GM11168 (cell line): Measurements from ENCODE around the gene TMPRSS13.
"Not testable (repeated sequence)": the region's sequence is repeated elsewhere in the genome, so short reads cannot be mapped to it uniquely, and the experiment has no call there.

ENCODE experiments used
- in situ Hi-C: fragments of 300-500 bp; cut with MboI; formaldehyde crosslinking; loops from one replicate; pipeline ENCODE4 v1.12.0; 2022; ENCODE audit warnings: low sequenced_read_pairs; ENCODE audit not compliant: unreplicated experiment

TMPRSS13 gene

DNA sequence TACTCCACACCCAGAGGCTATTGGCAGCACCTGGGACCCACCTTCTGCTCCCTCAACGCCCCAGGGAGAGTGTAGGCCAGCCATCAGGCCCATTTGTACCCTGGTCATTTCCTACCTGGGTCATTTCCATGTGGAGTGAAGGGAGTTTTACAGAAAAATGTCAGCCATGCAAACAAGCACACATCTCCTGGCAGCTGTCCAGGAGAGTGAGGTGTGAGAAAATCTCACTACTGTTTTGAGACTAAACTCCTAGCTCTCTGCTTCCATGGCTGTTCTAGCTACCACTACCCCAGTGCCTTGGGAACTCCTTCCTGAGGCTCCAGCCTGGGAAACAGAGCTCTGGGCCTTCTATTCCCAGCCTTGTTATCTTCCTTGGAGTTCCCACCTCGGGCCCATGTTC is 2.8 kb upstream of the TMPRSS13 start:
- in situ Hi-C loops, result no loop called here

DNA sequence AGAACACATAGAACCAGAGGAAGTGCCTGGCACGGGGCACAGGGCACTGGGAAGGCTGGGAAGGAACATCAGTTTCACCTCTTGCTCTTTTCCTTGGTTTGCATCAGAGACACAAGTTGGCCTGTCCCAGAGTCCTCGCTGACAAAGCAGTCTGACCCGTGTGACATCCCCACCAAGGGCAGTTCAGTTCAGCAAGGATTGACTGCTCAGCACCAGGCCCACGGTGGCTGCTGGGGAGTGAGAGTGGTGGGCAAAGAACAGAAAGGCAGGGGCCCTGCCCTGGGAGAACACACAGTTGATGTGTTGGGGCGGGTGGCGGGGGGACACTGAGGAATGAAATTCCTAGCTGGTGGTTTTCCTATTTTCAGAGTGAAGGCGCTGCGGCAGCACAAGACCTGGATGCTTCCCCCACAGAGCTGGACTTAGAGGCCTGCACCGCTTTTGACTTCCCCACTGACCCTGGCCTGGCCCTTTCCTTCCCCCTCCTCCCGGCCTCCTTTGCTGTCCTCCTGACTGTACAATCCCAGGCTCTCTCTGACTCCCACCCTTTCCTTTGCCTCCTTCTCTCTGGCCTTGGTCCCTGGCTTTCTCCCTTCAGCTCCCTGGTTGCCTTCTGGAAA is 2.2 kb upstream of the TMPRSS13 start:
- in situ Hi-C loops, result no loop called here

DNA sequence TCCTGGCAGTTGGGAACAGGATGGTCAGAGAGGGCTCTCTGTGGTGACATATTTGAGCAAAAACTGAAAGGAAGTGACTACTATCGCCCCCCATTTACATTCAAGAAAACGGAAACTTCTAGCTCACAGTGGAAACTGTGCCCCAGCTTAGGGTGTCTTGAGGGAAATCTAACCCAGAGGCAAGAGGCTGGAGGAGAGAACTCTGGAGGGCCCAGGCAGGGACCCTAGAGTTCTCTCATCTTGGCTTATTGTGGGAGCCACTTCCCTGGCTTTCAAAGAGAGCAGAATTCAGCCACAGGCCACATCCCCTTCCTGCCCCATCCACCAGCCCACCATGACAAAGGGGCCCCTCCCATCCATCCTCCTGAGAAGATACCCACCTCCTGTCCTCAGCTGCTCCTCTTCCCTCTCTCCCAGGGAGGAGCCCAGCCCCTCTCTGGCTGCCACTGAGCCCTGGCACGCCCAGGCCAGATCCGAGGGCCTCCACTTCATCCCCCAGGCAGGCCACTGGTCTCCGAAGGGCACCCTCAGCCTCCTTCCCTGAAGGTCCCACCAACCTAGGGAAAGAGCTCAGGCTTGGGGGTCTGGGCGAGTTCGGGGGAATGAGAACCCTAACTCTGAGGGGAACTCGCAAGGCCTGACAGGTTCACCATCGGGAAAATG is 1.6 kb upstream of the TMPRSS13 start:
- in situ Hi-C loops, result no loop called here

DNA sequence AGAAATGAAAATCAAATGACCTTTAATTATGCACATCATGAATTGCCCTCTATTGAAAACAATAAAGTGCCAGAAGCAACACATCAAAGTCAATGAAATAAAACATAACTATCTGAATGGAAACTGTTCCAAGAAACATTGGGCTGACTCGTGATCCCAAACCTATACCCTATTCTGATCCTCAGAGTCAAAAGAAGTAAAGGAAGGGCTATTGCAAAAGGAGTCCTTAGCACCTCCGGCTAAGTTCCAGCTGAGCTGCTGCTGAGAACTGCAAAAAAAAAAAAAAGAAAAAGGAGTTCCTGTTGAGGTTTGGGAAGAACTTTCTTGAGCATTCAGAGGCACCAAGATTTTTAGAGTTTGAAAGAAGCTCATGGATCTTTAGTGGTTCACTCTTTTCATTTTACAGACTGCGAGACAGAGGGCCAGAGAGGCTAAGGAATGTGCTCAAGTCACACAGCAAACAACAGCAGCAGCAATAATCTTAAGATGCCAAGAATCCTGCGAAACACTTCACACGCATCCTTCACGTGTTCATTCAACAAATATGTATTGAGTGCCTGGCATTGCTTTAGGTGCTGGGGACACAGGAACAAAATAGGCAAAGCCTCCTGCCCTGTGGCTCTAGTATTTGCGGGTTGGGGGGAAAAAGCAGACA is 841 bp upstream of the TMPRSS13 start:
- in situ Hi-C loops, result no loop called here

DNA sequence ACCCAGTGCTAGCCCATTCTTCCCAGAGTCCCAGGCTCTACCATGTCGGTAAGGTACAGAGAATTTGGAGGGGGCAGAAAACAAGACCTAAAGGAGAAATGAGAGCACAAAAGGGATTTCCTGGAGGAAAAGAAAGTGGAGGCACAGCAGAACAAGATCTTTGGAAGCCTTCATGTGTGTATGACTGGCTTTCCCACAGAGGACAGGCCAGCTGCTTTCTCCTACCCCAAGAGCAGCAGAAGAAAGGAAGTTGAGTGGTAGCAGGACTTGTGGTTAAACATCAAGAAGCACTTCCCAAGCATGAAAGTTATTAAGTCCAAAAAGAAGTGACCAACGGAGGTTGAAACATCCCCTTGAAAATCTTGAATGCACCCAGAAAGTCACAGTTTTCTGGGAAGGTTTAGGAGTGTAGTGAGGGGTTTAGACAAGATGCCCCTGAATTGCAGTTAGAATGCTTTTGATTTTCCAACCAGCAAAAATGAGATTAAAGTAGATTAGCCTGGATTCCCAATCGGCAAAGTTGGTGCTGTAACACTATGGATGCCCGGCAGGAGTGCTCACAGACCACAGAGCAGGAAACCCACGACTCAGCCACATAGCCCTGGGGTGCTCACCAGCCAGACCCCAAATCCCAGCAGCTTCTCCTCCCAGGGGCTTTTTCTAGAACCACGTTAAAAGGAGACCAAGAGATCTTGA is 608 bp downstream of the TMPRSS13 start:
- in situ Hi-C loops, result no loop called here

DNA sequence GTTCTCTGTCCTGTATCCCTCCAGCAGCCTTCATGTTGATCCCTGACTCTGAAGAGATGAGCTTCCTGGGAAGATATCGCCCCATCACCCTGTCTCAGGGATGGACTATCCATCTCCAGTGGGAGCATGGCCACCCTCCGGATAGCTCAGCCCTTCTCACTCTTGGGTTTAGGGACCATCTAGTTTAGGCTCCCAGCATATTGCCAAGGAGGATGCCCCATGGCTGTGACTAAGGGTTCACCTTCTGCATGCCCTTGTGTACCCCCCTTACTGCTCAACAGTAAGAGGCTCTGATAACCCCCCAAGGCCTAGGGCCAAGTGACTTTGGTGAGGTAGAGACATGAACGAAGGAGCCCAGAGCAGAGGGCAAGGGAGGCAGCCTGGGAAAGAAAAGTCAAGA is 1.3 kb downstream of the TMPRSS13 start:
- in situ Hi-C loops, result no loop called here

DNA sequence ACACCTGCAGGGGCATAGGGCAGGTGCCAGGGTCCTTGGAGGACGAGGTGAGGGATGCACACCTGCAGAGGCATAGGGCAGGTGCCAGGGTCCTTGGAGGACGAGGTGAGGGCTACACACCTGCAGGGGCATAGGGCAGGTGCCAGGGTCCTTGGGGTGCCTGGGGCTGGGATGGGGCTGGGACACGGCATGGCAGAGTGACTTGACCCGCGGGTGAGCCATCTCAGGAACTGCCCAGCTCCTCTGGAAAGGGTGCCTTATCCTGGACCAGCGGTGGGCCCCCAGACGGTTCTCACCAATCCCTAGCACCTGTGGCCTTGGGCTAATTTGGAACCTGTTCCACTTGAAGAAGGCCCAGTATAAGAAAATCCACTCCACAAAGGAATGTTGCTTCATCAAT is 3.0 kb downstream of the TMPRSS13 start:
- in situ Hi-C loops, result not testable (repeated sequence)

DNA sequence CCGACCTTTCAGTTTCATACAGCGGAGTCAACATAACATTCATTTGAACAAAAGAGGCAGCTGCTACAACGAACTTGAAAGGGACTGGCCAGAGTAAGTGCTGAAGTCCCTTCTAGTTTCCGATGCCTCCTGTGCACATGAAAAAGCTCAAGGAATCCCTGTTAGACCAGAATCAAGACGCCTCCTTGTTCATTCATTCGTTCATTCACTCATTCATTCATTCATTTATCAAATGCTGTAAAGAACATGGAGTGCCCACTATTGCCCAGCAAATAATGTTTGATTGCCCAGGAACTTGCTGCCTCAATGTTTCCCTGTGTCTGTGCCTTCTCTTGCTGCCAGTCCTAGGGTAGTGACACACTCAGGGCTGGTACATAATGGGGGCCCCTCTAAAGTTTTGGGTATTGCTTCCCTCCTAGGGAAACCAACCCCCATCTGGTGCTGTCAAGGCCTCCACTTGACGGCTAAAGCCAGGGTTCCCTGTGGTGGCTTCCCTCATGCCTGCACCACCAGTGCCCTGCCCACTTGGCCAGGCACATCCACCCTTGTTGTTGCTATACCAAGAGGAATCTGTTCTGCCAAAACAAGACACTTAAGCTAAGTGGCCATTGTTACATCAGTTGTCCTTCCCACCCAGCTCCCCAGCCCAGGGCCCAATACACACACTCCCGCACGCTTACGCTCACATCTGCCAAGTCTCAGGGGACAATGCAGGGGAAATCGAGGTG is 3.8 kb downstream of the TMPRSS13 start:
- in situ Hi-C loops, result no loop called here

DNA sequence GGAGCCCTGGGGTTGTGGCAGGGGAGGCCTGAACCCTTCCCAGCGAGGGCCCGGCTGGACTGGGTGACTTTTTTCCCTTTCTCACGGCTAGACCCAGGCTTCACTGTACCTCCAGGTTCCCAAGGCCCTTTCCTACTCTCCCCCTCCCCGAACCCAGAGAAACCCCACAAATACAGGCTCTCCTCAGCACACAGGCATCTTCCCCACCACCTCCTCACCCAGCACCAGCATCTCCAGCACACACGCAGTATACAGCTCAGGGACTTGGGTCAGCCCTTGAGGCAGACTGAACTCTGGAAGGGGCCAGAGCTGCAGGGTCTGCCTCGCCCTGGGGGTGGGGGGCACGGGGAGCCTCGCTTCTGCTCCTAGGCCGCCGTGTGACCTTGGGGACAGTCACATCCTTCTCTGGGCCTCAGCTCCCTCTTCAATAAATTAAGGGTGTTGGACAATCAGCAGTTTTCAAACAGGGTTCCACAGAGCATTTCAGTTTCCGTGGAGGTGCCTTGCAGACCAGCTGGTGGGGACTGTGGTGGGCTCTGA is 4.5 kb downstream of the TMPRSS13 start:
- in situ Hi-C loops, result no loop called here

DNA sequence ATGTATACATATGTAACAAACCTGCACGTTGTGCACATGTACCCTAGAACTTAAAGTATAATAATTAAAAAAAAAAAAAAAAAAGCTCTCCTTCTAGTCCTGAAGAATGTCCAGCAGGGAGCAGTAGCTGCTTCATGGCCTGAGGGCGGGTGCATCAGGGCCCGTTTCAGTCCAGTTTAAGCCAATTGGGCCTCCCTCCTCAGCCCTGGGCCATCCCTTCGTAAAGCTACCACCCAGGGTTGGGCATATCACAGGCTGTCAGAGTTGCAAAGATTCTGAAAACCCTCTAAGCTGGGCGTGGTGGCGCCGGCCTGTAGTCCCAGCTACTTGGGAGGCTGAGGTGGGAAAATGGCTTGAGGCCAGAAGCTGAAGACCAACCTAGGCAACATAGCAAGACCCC is 5.4 kb downstream of the TMPRSS13 start:
- in situ Hi-C loops, result no loop called here

DNA sequence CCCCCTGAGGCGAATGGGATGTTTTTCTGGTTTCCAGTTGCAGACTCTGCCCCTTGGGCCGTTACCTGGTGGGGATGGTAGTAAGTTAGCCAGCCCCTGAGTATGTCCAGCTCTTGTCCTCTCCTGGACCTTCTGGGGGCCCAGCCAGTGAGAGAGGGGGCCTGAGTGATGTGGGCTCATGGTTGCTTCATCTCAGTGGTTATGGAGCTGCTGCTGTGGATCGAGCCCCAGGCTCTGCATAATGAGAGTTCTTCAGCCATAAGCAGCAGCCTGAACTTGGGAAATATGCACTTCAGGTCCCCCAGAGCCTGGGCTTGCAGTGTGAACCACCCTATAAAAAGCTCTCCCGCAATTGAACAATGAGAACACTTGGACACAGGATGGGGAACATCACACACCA is 5.9 kb downstream of the TMPRSS13 start:
- in situ Hi-C loops, result no loop called here

DNA sequence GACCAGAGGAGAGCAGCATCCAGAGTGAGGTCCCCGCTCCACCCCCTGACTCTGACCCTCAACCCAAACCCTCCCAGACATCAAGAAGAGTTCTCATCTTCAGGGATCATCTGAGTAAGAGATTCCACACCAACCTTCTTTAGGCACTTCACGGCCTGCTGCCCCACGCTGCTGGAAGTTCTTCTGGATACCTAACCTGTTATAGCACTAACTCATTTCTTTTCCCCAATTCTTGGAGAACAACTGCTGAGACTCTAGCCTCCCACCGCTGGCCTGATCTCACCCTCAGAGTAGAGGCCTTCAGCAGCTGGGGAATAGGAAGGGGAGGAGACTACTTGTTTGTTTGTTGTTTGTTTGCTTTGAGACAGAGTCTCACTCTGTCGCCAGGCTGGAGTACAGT is 7.3 kb downstream of the TMPRSS13 start:
- in situ Hi-C loops, result no loop called here

DNA sequence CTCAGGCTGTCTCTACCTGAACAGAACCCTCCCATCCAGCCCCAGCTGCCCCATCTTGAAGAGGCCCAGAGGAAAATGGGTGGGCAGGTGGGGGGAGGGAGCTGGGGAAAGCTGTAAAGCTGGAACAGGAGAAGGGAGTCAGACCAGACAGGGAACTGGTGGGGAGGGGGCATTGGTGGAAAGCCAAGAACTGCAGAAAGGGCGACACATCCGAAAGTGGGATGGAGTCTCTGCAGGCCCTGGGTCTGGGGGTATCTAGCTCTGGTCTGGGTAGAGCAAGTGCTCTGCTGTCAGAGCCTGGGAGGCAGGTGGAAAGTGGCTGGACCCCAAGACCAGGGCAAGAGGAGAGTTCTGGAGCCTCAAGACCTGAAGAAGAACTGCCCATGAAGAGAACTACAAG is 7.7 kb downstream of the TMPRSS13 start:
- in situ Hi-C loops, result no loop called here

DNA sequence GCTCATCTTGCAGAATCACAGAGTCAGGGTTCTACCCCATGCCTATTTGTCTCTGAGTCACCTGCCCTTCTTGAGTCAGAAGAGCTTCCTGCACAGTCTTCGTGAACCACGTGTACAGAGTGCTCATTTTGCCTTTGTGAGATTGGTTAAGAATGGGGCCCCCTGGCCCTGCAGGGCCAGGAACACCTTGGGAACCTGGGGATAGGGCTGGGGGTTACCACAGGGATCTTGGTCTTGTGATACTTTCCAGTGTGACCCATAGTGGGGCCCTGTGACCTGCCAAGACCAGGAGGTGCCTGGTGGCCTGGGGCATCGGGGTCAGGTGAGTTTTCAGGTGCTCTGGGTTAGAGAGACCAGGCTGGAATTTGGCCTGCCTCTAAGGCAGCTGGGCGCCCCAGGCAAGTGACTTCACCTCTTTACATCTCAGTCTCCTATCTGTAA is 9.4 kb downstream of the TMPRSS13 start:
- in situ Hi-C loops, result no loop called here

DNA sequence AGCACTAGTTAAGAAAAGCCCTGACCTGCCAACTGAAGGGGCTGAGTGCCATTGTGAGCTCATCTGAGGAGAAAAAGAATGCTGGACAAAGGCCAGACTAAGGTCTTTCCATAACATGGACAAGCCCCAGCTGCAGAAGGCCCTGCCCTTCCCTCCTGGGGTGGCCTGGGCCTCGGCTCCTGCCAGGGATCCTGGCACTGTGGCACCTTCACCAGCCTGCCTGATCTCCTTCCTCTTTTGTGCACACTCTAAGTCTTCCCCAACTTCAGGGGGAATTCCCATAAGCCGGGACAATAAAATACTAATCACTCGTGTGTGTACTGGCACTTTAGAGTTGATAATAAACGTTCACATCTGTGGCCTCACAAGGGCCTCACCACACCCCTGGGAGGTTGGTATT is 9.9 kb downstream of the TMPRSS13 start:
- in situ Hi-C loops, result no loop called here

DNA sequence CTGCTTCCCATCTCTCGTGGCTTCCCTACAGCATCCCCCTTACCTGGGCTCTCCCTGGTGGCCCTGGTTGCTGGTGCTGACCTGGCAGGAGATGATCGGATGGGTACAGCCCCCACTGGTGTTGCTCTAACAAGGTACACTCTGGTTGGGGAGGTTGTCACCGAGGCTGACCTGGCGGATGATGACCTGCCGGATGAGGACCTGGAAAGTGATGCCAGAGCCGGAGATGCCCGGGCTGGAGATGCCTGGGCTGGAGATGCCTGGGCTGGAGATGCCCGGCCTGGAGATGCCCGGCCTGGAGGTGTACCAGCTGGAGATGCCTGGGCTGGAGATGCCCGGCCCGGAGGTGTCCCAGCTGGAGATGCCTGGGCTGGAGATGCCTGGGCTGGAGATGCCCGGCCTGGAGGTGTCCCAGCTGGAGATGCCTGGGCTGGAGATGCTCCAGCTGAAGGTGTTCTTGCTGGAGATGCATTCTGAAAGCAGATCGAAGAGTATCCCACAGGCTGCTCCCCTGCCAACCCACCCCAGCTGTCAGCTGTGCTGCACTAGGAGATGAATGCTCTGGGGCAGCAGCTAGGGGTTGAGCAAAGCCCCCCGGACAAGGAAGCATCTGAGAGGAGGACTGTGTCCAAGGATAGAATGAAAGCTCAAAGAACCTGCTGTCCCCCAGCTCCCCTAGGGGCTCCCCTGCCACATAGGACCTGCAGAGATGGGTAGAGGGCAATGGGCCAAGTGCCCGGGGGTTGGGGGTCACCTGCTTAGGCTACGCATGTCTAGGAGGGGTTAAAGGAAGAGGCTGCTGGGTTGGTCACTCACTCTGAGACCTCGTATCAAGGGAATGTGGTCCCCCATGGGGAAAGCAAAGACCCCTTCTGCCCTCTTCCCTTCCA is 10.6 kb downstream of the TMPRSS13 start:
- in situ Hi-C loops, result no loop called here

DNA sequence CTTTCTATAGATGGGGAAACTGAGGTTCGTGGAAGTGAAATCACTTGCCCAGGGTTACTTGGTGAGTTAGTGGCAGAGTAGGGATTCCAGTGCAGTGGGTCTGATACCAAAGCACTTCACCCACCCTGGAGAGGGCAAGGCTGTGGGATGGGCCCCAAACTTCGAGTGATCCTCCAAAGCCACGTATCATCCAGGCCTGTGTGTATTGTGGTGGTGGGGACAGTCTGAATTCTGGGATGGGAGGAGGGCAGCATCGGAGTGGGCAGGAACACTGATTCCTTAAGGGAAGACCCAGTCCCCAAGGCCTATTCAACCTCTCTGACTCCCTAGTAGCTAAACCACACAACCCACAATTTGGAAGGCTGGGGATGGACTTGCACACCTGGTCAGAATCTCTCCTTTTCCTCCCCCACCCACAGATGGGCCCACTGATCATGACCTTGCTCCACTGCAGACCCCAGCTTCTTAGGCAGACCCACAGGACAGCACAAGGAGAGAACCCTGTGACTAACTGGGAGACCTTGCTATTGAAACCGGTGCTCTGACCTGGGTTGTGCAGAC is 11.5 kb downstream of the TMPRSS13 start:
- in situ Hi-C loops, result no loop called here

DNA sequence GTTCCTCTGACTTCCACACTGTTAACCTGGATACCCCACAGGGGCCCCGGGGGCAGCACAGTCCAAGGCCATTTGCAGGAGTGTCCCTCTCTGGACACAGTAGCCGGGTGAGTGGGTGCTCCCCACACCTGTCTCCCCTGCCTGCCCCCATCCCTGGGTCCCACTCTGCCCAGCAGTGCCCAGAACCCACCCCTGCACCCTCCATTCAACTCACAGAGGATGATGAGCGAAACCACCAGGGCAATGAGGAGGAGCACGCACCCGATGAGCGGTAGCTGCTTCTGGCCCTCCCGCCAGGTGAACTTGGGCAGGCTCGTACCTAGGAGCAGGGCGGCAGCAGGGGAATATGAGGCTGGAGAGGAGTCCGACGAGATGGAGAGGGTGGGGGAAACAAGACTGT is 12.2 kb downstream of the TMPRSS13 start:
- in situ Hi-C loops, result no loop called here

DNA sequence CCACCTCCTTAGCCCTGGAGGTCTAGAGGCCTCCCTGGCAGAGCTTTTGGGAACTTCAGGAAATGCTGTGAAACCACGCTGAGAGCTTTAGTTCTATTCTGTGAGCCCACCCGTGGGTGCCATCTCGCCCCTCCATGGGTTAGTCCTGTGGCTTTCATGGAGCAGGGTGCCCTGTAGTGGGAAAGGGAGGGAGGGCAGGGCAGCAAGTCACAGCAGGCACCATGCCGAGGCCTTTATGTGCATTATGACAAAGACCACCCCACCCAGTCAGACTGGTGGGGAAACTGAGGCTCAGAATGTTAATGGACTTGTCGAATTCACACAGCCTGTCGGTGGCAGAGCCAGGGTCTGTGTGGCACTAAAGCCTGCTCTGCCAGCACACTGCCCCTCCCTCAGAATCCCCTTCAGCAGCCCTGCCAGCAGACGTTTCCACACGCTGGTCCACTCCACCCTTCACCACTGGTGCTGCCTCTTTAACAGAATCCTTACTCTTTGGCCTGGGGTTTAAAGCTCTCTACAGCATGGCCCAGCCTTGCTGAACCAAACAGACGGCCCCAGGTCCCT is 13.4 kb downstream of the TMPRSS13 start:
- in situ Hi-C loops, result no loop called here
